A172 (cell line): ENCODE results near the gene FGF8. TPM values are rescaled to one million over a fixed set of nuclear protein-coding genes. Genes with fewer than 3 reads are reported as not detected.

Experiments
- DNase-seq: peaks from one replicate; pipeline ENCODE4 v3.0.0-alpha.2; 2015; ENCODE audit warnings: low spot score
- total RNA-seq: library from RNA; depleted of rRNA; stranded (reverse); fragments of >200 nt; shearing (Covaris generic); gene quantifications from 2 replicates; pipeline ENCODE4 v1.2.3, GENCODE V29; 2014; rRNA removed

FGF8 gene
- total RNA-seq, 1 experiment from 2014 or later: not detected

- DNase-seq: no peak
Observed at GRCh38 chr10:101732096-101732495, 43.8 kb downstream of the FGF8 start.

- no peak for DNase-seq
Observed at GRCh38 chr10:101726115-101726387, 49.9 kb downstream of the FGF8 start.

GRCh38 chr10:101725296-101726114 lies 50.4 kb downstream of the FGF8 start:
- DNase-seq: no peak

DNA sequence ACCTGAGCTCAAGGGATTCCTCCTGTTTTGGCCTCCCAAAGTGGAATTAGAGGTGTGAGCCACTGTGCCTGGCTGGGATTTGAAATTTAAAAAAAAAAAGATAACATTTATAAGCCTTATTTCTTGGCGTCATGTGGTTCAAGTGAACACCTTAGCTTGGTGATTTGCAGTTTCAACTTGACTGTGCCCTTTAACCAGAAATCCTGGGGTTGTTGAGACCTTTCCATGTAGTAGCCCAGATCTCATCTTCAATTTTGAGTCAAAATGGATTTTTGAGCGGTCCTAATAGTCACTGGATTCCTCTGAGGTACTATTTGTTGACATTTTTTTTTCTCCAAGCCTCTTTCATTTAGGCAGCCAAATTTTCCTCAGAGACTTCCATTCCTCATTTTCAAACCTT lies 51.5 kb downstream of the FGF8 start:
- no peak for DNase-seq

DNA sequence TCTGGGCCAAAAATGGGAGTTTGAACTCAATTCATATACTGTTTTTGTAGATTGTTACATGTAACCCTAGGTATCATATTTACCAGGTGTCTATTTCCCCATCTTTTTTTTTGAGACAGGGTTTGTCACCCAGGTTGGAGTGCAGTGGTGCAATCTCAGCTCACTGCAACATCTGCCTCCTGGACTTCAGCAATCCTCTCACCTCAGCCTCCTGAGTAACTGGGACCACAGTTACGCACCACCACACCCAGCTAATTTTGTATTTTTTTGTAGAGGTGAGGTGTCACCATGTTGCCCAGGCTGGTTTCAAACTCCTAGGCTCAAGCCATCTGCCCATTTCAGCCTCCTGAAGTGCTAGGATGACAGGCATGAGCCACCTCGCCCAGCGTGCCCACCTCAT lies 52.7 kb downstream of the FGF8 start:
- no peak for DNase-seq

DNA sequence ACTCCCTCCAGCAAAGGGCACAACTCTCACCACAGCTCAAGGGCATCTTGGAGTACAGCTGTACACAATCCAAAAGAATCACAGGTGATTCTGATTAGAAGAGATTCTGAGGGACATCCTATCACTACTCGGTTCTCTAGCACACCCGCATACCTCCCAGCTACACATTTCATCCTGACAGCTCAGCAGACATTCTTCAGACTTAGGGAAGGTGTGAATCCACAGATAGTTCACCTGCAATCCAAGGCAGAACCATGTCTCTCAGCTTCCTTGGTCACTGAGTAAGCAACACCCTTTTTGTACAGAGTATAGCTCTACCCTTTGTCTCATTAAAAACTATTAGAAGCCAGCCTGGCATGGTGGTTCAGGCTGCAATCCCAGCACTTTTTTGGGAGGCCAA lies 54.1 kb downstream of the FGF8 start:
- no peak for DNase-seq

GRCh38 chr10:101720606-101721230 lies 55.2 kb downstream of the FGF8 start:
- no peak for DNase-seq

Other genes with a start within 250 kb of the FGF8 start
- 11.6 and 18.4 TPM in 2 replicates for gene POLL, start 187.9 kb downstream of the FGF8 start, total RNA-seq
- gene DPCD, start 187.8 kb downstream of the FGF8 start, total RNA-seq: 83.0 and 92.8 TPM in 2 replicates
- 26.5 and 30.8 TPM in 2 replicates for gene FBXW4, start 80.9 kb downstream of the FGF8 start, total RNA-seq
- 65.5 and 96.9 TPM in 2 replicates for gene NPM3, start 7.3 kb upstream of the FGF8 start, total RNA-seq
- gene OGA, start 42.3 kb upstream of the FGF8 start, total RNA-seq: 82.2 and 98.2 TPM in 2 replicates
- 2.8 TPM in 1 of 2 replicates, not detected in the other for gene KCNIP2, start 67.7 kb upstream of the FGF8 start, total RNA-seq